Measurements from ENCODE around the gene HTRA2. TPM values are rescaled to one million over a fixed set of nuclear protein-coding genes. Genes with fewer than 3 reads are reported as not detected.
A peak's percentile ranks its signal among the peaks of the same experiment; 100 is the strongest.
"Not testable (repeated sequence)": the region's sequence is repeated elsewhere in the genome, so short reads cannot be mapped to it uniquely, and the experiment has no call there.

The HTRA2 gene
- total RNA-seq, 1 donor from 2014 or later, result 24.2 TPM

GRCh38 chr2:74558284-74559230 lies 28.8 kb downstream of the HTRA2 start:
- no peaks in the 10 kb centered on the region for H3K36me3 Mint-ChIP-seq (ENCODE audit: low read depth)
- DNase-seq (ENCODE audit: low spot score), result no peak
- no peaks in the 10 kb centered on the region for H3K27me3 Mint-ChIP-seq (ENCODE audit: low read depth)
- H3K27ac Mint-ChIP-seq (ENCODE audit: unreplicated experiment), result no peak overlapping the region
- no peaks in the 10 kb centered on the region for H3K9me3 Mint-ChIP-seq (ENCODE audit: low read depth)
- TF ChIP-seq CTCF (IDR thresholded peaks at IDR 0.05), result no peak
- peaks cover 50% of the 10 kb centered on the region for H3K4me1 Mint-ChIP-seq (ENCODE audit: low read depth)
- H3K4me3 Mint-ChIP-seq (ENCODE audit: unreplicated experiment), result no peak overlapping the region

GRCh38 chr2:74559912-74560311 lies 30.2 kb downstream of the HTRA2 start:
- Mint-ChIP-seq H3K4me3 (ENCODE audit: unreplicated experiment) (no peak overlapping the region), H3K27ac (ENCODE audit: unreplicated experiment) (no peak overlapping the region), H3K4me1 (ENCODE audit: low read depth) (peaks cover 59% of the 10 kb centered on the region), H3K9me3 (ENCODE audit: low read depth) (no peaks in the 10 kb centered on the region), H3K27me3 (ENCODE audit: low read depth) (no peaks in the 10 kb centered on the region), H3K36me3 (ENCODE audit: low read depth) (no peaks in the 10 kb centered on the region)
- DNase-seq (ENCODE audit: low spot score), result no peak
- no peak for TF ChIP-seq CTCF (IDR thresholded peaks at IDR 0.05)

- Mint-ChIP-seq H3K36me3 (ENCODE audit: low read depth) (no peaks in the 10 kb centered on the region), H3K4me3 (ENCODE audit: unreplicated experiment) (no peak overlapping the region), H3K9me3 (ENCODE audit: low read depth) (no peaks in the 10 kb centered on the region), H3K27ac (ENCODE audit: unreplicated experiment) (peak overlapping the region; percentile 34), H3K27me3 (ENCODE audit: low read depth) (no peaks in the 10 kb centered on the region), H3K4me1 (ENCODE audit: low read depth) (peaks cover 52% of the 10 kb centered on the region)
- no peak for DNase-seq (ENCODE audit: low spot score)
- TF ChIP-seq CTCF (IDR thresholded peaks at IDR 0.05), result no peak
Measured at GRCh38 chr2:74560591-74560990, 30.9 kb downstream of the HTRA2 start.

GRCh38 chr2:74561022-74561421 lies 31.3 kb downstream of the HTRA2 start:
- not testable (repeated sequence) for H3K27me3 Mint-ChIP-seq (ENCODE audit: low read depth); H3K27ac Mint-ChIP-seq (ENCODE audit: unreplicated experiment); H3K36me3 Mint-ChIP-seq (ENCODE audit: low read depth); H3K9me3 Mint-ChIP-seq (ENCODE audit: low read depth); DNase-seq (ENCODE audit: low spot score); H3K4me3 Mint-ChIP-seq (ENCODE audit: unreplicated experiment)
- H3K4me1 Mint-ChIP-seq (ENCODE audit: low read depth), result peaks cover 54% of the 10 kb centered on the region

GRCh38 chr2:74562126-74562775 lies 32.5 kb downstream of the HTRA2 start:
- no peak for DNase-seq (ENCODE audit: low spot score)
- peaks cover 54% of the 10 kb centered on the region for H3K4me1 Mint-ChIP-seq (ENCODE audit: low read depth)
- TF ChIP-seq CTCF (IDR thresholded peaks at IDR 0.05), result no peak
- no peaks in the 10 kb centered on the region for H3K27me3 Mint-ChIP-seq (ENCODE audit: low read depth)
- no peak overlapping the region for H3K4me3 Mint-ChIP-seq (ENCODE audit: unreplicated experiment)
- no peaks in the 10 kb centered on the region for H3K36me3 Mint-ChIP-seq (ENCODE audit: low read depth)
- H3K9me3 Mint-ChIP-seq (ENCODE audit: low read depth), result no peaks in the 10 kb centered on the region
- peak overlapping the region; percentile 52 for H3K27ac Mint-ChIP-seq (ENCODE audit: unreplicated experiment)
